Measurements from ENCODE around the gene MAN2A1.

GRCh38 chr5:109812698-109813097 is 123.0 kb downstream of the MAN2A1 start:
- TF ChIP-seq RAD21 (conservative IDR thresholded peaks at IDR 0.05), result no peak
- no peak for TF ChIP-seq CTCF (IDR thresholded peaks at IDR 0.05; ENCODE audit: poor library complexity, severe bottlenecking)
- no peak for TF ChIP-seq EZH2 (IDR thresholded peaks at IDR 0.05; ENCODE audit: borderline replicate concordance, insufficient read depth, low read length, poor library complexity, severe bottlenecking)
- TF ChIP-seq EP300 (conservative IDR thresholded peaks at IDR 0.05; ENCODE audit: poor library complexity, severe bottlenecking), result no peak
- no peak for TF ChIP-seq REST (IDR thresholded peaks at IDR 0.05; ENCODE audit: borderline replicate concordance)
- TF ChIP-seq POLR2AphosphoS5 (IDR thresholded peaks at IDR 0.05), result no peak
- TF ChIP-seq TAF1 (IDR thresholded peaks at IDR 0.05; ENCODE audit: low read depth), result no peak
- no peak for TF ChIP-seq SMC3 (conservative IDR thresholded peaks at IDR 0.05; ENCODE audit: poor library complexity)
- no peak for TF ChIP-seq MXI1 (conservative IDR thresholded peaks at IDR 0.05; ENCODE audit: poor library complexity, severe bottlenecking)

Measured in neural cell (in vitro differentiated cells).